HG02610 (cell line): ENCODE data around the gene SCD.
A peak's percentile ranks its signal among the peaks of the same experiment; 100 is the strongest.
"Not testable (repeated sequence)": the region's sequence is repeated elsewhere in the genome, so short reads cannot be mapped to it uniquely, and the experiment has no call there.

Experiments
- ATAC-seq: cut with Tn5 transposase; IDR thresholded peaks from one replicate; pipeline ENCODE4 v1.9.1; 2021; ENCODE audit warnings: mild to moderate bottlenecking, moderate library complexity; ENCODE audit not compliant: unreplicated experiment

SCD gene

GRCh38 chr10:100359529-100360150 is 12.6 kb downstream of the SCD start:
- ATAC-seq, result no peak

- no peak for ATAC-seq
Measured at GRCh38 chr10:100360234-100360633, 13.2 kb downstream of the SCD start.

GRCh38 chr10:100362570-100363496 is 15.8 kb downstream of the SCD start:
- no peak for ATAC-seq

GRCh38 chr10:100364175-100364574 is 17.1 kb downstream of the SCD start:
- no peak for ATAC-seq

GRCh38 chr10:100364735-100365391 is 17.8 kb downstream of the SCD start:
- no peak for ATAC-seq

DNA sequence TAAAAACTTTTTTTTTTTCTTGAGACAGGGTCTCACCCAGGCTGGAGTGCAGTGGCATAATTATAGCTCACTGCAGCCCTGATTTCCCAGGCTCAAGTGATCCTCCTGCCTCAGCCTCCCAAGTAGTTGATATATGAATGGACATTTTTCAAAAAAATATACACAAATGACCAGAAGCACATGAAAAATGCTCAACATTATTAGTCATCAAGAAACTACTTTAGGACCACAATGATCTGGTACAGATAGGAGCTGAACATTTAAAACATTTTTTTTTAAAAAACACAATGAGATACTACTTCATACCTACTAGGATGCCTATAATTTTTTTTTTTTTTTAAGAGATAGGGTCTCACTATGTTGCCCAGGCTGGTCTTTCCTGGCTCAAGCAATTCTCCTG is 21.7 kb downstream of the SCD start:
- ATAC-seq, result no peak

DNA sequence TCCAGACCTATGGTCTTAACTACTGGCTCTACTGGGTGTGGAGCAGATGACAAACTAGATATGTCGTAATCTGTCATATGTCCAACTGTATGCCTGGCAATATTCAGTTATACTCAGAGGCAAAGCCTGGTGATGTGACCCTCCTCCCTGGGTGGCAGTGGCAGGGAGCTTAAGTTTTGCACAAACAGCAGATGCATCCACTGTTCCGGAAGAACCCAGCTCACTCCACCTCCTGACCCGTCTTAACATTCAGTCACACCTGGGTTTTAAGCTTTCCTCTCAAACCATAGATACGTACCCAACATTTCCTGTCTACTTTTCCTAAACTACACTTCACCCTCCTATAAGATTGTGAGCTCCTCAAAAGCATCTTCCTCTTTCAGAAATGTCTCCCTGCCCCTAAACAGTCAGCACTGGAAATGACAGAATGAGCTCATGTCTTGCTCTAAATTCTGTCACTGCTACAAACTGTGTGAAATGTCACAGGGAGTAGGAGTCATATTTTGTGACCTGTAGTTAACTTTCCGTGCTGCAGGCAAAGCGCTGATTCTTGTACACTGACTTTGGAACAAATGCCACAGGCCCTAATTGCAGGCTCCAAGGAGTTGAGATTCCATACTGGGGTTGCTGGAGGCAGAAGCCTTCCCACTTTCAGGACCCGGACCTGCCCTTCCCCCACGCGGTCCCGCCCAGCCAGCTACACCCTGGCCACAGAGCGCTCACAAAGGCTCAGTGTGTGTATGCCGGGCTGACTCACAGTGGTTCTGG is 23.9 kb downstream of the SCD start:
- ATAC-seq, result no peak

DNA sequence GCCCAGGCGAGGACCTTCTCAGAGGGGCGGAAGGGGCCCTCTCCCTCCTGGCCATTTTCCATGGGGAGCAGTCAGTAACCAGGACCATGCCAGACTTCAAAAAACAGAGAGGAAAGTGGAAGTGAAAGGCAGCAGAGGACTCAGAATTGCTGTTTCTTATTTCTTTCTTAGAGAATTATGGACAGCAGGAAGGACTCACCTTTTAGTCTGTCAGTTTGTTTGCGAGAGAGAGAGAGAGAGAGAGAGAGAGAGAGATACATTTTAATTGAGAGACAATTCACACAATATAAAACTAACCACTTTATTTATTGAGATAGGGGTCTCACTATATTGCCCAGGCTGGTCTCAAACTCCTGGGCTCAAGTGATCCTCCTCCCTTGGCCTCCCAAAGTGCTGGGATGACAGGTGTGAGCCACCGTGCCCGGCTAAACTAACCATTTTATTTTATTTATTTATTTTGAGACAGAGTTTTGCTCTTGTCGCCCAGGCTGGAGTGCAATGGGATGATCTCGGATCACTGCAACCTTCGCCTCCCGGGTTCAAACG is 24.5 kb downstream of the SCD start:
- no peak for ATAC-seq

GRCh38 chr10:100372415-100373297 is 25.6 kb downstream of the SCD start:
- ATAC-seq, result no peak

- ATAC-seq, result peak; percentile 92
Measured at GRCh38 chr10:100373298-100374199, 26.5 kb downstream of the SCD start.

DNA sequence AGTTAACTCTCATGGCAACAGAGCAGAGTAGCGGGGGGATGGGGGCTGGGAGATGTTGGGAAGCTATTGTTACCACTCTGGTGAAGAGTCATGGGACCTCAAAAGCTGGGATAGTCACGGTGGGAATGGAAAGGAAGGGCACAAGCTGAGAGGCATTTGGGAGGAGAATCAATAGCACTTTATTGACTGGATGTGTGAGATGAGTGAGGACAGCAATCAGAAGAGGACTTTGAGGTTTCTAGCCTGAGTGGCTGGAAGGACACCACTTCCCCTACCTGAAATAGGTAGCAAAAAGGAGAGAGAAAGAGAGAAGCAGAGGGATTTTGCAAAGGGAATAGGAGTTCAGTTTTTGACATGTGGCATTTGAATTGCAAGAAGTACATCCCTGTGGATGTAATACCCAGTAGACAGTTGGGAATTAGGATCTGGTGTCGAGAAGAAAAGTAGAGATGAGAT is 27.2 kb downstream of the SCD start:
- no peak for ATAC-seq

GRCh38 chr10:100374677-100375353 is 27.8 kb downstream of the SCD start:
- not testable (repeated sequence) for ATAC-seq

- ATAC-seq, result not testable (repeated sequence)
Measured at GRCh38 chr10:100376656-100377055, 29.6 kb downstream of the SCD start.

GRCh38 chr10:100377830-100378229 is 30.8 kb downstream of the SCD start:
- ATAC-seq, result peak; percentile 39

- no peak for ATAC-seq
Measured at GRCh38 chr10:100380400-100380799, 33.4 kb downstream of the SCD start.

- no peak for ATAC-seq
Measured at GRCh38 chr10:100382553-100382952, 35.5 kb downstream of the SCD start.

DNA sequence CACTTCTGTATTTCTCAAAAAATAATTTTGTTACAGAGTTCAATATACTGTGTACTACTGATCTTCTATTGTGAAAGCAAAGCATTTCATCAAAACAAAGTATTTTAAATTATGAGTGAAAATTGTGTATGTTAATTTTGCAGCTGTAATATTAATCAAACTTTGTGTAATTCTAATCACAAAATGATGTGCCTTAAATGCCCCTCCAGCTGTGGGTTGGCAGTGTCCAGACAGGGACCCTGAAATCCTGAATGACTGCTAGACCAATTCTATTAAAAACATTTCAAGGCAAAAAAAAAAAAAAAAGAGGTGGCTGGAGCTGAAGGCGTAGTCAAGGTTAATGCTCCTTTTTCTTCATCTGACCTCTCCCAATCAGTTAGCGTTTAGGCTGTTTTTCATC is 36.2 kb downstream of the SCD start:
- ATAC-seq, result no peak
